Ovary (tissue), 3 donors: ENCODE measurements around the gene NLRP2B.

ENCODE experiments used
- CTCF ChIP-seq, 3 donors: fragments of 450-650 bp in 2 of 3; fragments of 200-600 bp in 1 of 3; IDR thresholded peaks; one replicate each; pipeline versions ENCODE4 v1.5.1 to v1.8.0; 2016 to 2022; ENCODE audit warnings: antibody characterized with exemption in 3 of 3, mild to moderate bottlenecking in 1 of 3
- EP300 ChIP-seq: sonication (generic); formaldehyde crosslinking; IDR thresholded peaks from one replicate; pipeline ENCODE4 v1.6.1; 2017; ENCODE audit warnings: antibody characterized with exemption
- donor health status: DM: no; HTN: no; CAD: no.

- TF ChIP-seq CTCF (IDR thresholded peaks at IDR 0.05), result no peak
- TF ChIP-seq EP300, result no peak
Measured at GRCh38 chrX:57652705-57653104, 27.4 kb downstream of the NLRP2B start.
